GM21576 (cell line): ENCODE results near the gene WEE2.

Experiments
- ATAC-seq: cut with Tn5 transposase; IDR thresholded peaks from one replicate; pipeline ENCODE4 v1.9.1; 2021; ENCODE audit warnings: mild to moderate bottlenecking, moderate library complexity; ENCODE audit not compliant: unreplicated experiment

WEE2 gene

DNA sequence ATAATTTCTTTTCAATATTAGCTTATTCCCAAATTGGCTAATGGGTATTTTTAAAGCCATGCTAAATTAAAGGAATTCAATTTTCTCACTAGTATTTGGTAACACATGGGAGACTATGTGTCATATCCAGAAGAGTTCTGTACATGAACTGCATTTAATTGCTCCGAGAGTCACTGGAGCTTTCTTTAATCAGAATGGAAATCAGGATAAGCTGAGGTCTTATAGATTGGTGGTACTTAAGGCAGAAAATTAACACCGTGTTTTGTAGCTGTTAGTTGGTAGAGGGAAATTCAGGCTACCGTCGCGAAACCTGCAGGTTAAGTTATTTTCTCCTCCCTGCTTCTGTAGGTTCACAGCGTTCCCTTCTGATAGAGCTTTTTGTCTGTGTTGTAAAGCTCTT lies at the start of gene WEE2:
WEE2 (plus strand) TSS at position 3 of the 400 bp plus-strand sequence. CDS start 406 bp downstream, outside the sequence.
- ATAC-seq: no peak

DNA sequence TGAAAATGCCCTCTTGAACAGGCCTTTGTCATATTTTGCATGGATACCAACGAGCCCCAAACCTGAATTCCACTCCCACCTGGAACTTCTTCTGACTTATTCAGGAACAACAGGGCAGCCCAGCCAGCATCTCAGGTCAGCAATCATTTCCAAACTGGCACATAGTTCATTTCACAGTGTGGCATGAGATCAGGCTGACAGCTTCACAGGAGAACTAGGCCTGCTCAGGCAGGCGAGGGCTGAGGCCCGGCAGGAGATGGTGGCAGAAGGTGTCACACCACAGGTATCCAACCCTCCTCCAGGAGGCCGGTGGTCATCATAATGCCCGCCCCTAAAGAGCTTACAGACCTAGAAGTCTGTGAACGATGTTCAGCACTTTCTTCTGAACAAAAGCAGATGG lies 48.7 kb upstream of the WEE2 start:
- no peak for ATAC-seq

DNA sequence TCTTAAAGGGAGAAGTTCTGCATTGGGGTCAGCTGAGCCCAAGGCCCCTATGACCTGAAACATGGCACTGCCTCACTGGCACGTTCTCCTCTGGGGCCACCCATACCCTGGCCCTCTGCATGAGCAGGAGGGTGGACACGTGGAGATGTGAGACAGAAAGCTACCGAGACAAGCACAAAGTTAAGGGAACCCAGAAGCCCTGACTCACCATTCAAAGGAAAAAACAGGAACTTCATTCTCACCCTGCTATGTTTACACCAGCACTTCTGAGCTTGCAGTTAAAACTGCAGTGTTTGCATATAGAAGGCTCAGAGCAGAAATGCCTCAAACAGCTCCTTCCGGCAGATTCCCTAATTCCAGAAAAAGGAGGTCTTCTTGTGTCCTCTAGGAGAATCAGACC lies 47.9 kb upstream of the WEE2 start:
- ATAC-seq: no peak

DNA sequence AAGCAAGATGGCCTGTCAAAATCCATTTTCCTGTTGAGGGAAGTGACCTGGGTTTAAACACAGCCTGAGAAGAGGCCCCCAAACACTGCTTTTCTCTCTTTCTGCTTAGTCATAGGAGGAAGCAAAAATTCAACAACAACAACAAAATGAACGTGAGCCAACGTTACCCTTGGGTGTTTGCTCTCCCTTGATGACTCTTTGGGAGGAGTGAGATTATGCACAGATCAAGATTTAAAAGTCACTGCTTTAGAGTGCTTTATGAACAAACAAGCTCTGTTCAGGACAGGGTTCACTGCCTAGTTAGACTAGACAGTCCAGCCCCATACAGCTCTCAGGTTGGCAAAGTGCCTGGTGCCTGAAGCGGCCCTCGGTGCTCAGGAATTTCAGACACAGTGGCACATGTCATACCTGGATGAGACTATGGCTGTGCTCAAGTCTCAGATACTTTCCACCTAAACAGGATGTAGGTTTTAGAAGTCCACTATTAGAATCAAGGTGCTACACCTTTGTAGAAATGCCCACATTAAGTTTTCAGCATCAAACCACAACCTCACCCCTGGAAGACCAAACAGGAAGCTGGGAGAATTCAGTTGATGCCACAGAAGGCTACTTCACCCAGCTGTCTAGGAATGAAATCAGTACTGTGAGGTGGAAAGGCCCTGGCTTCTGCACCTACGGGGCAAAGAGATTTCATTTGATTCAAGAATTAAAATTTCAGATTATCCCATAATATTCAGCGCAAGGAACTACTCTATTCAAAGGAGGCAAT lies 44.9 kb upstream of the WEE2 start:
- ATAC-seq: no peak

DNA sequence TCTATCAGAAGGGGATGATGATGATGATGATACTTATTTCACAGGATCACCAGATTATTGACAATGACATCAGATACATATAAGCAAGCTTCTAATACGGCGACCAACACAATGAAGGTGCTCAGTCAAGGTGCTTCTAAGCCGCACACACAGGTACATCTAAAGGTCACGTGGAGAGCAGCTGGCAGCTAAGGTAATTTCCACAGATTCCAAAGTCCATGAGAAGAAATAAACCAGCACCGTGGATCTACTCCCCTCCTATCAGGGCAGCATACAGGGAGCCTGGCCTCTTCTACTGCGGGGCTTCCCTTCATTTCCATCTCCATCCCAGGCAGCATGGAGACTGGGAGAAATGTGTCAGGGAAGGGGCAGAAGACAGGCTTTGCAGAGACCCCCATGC lies 43.7 kb upstream of the WEE2 start:
- ATAC-seq: no peak

DNA sequence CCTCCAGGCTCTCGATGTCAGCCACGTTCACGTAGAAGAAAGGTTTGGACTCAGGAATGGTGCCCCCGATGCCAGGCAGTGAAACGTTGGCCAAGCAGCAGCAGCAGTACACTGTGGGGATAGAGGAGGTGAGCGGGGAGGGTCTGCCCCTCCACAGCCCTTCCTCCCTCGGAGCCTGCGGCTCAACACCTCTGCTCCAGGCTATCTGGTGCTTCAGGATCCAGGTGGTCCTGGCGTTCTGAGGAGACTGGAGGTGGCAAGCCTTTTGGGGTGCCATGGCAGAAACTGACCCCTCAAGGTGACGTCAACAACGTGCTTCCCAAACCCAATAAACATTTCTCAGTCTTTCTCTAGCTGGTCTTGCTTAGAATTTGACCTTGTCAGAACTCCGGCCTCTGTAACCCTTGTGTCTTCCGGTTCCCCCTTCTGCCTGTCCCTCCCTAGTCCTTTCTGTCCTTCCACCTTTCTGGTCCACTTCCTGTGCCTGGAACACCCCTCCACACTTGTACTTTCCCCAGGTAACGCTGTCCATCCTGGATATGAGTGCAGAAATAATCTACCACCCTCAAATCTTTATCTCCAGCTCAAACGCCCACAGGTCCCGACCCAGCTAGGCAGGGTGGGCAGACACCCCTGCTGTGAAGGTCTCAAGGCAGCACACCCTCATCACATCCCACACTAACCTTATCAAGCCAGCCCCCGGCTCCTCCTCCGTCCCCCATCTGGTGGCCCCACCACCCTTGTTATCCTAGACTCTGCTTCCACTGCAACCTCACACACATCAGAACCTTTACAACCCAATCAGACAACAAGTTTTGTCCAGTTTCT lies 42.7 kb upstream of the WEE2 start:
- ATAC-seq: no peak

DNA sequence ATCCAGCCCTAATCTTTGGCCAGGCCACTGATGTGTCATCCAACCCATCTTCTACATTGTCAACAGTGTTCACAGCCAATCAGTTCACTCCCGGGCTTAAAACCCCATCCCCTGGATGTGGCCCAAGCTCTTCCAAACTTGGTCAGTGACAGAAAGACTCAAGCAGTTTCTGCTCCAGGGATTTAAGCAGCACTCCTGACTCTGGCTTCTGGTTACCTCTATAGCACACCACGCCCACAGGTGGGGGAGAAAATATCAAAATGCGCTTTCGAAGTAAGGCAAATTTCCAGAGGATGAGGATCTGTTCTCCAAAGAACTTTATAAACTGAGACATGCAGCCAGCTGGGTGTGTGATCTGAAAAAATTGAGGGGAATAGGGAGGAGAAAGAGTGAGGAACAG lies 42.1 kb upstream of the WEE2 start:
- no peak for ATAC-seq

DNA sequence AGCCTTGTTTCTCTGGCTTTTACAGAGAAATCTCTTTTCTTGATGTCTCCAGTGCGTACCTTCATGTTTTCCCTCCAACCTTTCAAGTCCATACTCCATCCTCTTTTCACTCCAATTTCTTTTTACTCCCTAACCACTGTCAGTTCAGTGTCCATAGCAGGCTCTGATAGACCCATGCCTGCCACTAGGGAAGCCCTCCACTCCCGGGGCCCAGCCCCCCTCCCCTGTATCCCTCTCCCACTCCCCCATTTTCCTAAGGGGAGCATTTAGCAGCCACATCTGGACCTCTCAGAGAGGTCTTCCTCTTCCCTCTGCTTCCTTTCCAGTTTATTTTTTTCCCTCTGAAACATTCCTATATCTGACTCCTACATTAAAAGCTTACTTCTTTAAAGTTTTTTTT lies 39.3 kb upstream of the WEE2 start:
- no peak for ATAC-seq

DNA sequence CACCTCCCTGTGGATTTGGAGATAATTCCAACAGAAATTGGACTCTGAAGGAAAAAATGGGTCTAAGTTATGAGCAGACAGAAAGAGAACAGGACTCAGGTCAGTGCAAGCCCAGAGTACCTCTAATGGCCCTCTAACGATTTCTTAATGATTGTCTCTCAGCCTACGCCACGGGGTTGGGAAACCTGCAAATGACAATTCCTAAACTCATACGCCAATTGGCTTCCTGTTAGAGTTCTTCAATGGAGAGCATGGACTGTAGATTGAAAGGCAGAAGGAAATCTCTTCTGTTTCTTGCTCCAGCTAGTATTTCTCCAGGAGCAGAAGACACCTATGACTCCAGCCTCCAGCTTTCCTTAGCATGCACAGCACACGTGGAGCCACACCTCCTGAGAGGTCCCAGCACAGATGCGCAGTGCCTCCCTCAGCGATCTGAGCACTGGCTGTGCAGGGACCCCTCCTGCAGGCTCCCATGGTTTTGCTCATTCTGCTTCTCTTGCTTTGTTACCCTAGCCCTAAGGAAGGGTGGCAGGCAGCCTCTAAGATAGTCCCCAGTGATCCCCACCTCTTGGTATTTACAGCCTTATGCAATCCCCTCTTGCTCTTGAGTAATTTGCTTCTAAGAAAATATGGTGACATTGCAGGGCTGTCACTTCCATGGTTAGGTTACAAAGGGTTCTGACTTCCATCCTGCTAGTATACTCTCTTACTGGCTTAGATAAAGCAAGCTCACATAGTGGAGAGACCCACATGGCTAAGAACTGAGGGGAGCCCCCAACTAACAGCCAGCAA lies 36.3 kb upstream of the WEE2 start:
- no peak for ATAC-seq

DNA sequence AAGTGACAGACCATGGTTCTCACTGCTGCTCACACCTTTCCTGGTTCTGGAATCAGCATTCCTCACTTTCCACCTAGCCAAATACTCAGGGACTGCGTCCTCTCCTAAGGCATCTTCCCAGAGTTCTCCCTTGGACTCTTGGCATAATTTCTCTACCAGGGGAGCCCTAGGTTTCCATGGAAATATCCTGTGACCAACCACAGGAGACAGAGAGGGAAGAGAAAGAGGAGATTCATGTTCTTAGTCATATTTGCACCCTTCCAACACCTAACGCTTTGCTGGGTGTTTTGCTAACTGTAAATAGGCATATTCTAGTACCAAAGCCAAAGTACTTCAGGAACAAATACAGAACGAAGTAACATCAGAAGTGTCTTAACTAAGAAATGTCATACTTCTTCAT lies 34.8 kb upstream of the WEE2 start:
- no peak for ATAC-seq

DNA sequence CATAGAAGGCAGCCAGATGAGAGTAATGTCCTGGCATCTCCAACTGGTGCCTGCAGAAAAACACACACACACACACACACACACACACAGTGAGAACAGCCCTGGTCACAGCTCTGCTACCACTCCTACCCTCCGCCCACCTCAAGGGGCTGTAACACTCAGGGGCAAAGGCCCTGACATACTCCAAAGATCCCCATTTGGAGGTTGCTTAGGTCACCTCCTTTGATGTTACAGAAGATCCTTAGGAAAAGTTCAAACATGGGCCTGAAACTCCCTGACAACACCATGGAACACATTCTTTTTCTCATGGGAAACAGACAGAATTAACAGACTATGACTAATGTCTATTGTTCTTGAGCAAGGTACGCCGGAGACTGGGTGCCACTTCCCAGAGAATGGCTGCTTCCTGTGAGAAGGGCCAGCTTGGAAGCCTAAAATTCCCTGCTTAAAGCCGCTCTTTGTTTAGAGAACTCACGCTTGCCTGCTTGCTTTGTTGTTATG lies 33.9 kb upstream of the WEE2 start:
- ATAC-seq: no peak

DNA sequence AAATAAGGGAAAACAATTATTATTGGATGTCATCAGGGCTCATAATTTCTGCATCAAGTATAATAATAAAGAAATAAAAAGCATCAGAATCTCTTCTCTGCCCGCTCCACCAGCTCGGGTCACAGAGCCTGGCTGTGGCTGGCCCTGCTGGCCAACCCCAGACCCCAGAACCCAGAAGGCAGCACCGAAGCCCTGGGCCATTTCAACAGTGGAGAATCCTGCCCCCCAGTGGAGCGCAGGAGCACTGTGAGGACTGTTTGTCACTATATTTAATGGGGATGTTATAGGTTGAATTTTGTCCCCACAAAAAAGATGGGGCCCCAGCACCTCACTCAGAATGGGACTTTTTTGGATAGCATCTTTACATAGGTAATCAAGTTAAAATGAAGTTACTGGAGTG lies 33.5 kb upstream of the WEE2 start:
- ATAC-seq: no peak

DNA sequence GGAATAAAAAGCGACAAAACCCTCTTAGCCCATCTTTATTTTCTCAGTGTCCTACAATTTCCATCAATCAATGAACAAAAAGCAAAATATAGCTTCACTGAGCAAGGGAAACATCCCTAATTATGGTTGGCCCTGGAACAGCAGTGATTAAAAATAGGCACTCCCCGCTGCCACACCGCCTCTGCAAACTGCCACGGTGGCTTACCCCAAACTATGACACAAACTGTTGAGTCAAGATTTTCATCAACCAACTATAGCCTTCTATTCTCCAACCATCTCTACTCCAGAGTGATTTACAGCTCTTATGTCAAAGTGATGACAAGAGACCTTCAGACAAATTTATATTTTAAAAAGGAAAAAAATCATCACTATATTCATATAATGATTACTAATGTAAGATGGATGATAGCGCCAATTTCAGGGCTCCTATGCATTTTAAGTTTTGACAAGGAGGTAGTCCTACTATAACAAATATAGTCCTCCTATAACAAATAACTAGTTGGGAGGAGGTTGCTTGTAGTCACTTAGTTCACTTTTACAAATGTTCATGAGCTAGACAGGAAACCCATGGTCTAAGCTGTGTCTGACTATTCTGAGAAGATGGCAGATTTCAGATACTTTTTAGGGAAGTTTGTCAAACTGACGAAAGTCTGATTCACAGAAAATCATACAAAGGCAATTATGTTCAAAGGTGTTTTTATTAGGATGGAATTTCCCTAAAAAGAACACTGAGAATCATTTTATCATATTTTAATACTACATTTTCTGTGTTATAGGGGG lies 32.5 kb upstream of the WEE2 start:
- ATAC-seq: no peak

DNA sequence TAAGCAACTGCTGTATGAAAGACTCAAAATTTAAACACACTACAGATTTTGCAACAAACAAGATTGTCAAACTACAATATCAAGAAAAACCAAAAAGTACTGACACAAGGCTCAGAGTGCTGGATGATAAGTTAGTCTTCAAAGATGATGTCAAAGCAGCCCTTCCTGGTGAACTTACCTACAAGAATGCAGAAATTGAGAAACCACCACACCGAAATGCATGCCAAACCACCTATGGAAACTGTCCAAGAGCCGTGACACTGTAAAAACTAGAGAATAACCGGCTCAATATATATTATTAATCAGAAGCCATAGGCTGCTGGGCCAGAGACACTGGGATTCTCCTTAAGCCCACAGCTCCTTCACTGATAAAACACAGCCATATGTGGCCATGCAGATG lies 31.5 kb upstream of the WEE2 start:
- ATAC-seq: no peak

DNA sequence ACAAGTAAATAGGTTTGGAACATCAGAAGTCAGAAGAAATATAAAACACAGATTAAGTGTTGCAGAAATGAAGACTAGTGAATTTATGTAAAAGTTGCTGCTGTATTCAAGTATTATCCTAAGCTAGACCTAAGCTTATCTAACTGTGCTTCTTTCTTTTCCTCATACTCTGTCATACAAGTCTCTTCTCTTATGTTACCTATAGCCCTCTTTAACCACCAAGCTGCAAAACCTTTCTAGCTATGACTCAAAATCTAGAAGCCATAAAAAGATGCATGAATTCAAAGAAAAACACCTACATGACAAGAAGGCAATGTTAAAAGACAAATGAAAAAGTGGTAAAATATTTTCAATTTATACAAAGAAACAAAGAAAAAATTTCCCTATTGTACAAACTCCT lies 29.1 kb upstream of the WEE2 start:
- ATAC-seq: peak; percentile 60

DNA sequence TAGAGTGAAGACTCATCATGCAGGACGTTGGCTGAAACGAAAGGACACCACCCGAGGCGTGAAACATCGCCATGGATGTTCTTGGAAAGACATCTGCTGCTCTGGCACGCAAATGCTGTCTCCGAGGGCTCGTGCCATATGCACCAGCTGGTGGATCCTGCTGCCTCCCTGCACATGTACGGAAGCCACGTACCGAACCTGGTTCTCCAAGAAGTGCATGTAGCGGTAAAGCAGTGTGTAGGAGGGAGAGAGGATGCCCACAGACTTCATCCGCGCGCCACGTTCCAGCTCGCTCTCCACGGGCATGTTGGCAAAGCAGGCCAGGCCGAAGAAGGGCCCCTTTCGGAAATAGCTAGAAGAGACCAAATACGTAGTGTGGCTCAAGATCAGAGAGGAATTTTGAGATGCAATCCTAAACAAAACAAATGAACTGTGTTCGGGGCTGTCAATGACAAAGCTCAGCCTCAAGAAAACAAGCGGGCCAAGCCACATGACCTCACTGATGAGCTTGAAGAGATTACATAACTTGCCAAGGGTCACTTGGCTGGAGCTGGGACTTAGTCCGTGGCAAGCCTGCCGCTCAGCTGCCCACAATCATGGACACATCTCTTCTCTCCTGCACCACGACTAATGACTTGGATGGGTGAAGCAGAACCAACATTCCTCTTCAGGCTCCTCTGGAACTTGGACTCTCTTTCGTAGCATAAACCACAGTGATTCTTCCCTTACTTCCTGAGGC lies 22.7 kb upstream of the WEE2 start:
- ATAC-seq: no peak

DNA sequence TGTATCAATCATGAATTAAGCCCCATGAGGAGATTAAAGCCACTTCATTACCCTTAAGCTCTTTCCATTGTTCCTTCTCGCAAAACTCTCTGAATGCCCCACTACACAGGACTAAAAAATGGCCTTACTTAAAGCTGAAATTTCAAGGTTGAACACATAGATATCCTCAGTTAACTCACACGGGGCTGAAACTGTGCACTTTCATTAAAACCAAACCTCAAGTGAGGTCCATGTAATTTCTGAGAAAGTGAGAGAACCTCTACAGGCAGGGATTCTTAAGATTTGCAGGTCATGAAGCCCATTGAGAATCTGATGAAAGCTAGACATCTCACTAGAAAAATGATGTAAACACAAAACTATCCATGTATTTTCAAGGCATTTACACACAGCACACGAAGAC lies 22.1 kb upstream of the WEE2 start:
- ATAC-seq: no peak

DNA sequence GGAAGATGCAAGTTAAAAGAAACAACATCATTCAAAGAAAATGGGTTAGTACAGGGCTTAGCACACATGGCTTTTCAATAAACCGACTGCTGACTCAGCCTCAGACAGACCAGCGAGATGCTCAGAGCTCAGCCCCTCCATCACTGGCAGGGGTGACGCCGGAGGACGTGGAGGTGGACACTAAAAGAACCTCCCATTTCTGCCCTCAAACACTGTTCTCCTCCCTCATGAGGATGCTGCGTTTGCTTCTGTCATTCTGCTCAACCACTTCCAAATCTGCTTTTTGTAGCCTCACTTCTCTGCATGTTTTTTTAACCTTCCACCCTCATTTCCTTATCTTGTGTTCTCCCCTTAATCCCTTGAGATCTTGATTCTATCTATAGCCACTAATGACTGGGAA lies 21.5 kb upstream of the WEE2 start:
- ATAC-seq: no peak

DNA sequence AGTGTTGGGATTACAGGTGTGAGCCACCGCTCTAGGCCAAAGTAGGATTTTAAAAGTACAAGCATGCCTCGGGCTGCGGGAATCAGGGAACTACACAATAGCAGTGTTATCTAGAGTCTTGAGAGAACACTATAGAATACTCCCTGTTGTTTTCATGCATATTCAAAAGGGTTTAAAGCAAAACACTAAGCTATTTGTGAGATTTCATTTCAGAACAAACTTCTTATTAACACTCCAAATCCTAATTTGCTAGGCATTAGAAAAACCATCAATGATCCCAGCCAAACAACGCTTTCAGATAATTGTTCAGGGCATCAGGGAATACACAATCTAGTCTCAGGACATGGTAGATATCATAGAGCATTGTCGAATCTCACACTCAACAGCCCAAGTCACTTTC lies 20.1 kb upstream of the WEE2 start:
- ATAC-seq: no peak
